ENCODE data around the gene HRG.

Gene HRG

GRCh38 chr3:186665625-186666188, at the start of gene HRG:
Gene HRG, plus strand, starts transcription at chr3:186666014. Its CDS starts 18 bp downstream, at chr3:186666032.
- Histone ChIP-seq H3K36me3 (ENCODE audit: insufficient read depth, low read length) (no peaks in the 10 kb centered on the region), H3K27me3 (ENCODE audit: insufficient read depth, low read length) (peaks cover 12% of the 10 kb centered on the region), H3K4me1 (ENCODE audit: insufficient read depth, low read length) (no peaks in the 10 kb centered on the region)

GRCh38 chr3:186616299-186616617, 49.6 kb upstream of the HRG start:
- Histone ChIP-seq H3K4me3 (ENCODE audit: low read length) (no peak overlapping the region), H3K4me1 (ENCODE audit: insufficient read depth, low read length) (no peaks in the 10 kb centered on the region), H2AFZ (ENCODE audit: low read depth, low read length) (no peak overlapping the region), H3K9me3 (ENCODE audit: low read length) (no peaks in the 10 kb centered on the region), H3K36me3 (ENCODE audit: insufficient read depth, low read length) (no peaks in the 10 kb centered on the region), H3K27me3 (ENCODE audit: insufficient read depth, low read length) (peaks cover 13% of the 10 kb centered on the region)

More at GRCh38 chr3:186665625-186666188, at the start of gene HRG:
- H3K4me3 ChIP-seq (ENCODE audit: low read length): no peak within 1 kb of the TSS
- H2AFZ ChIP-seq (ENCODE audit: low read depth, low read length): no peak within 1 kb of the TSS
- H3K9me3 ChIP-seq (ENCODE audit: low read length): no peaks in the 10 kb centered on the region

GRCh38 chr3:186617036-186617946, 48.5 kb upstream of the HRG start:
- H3K9me3 ChIP-seq (ENCODE audit: low read length): no peaks in the 10 kb centered on the region
- H3K4me3 ChIP-seq (ENCODE audit: low read length): no peak overlapping the region
- H3K36me3 ChIP-seq (ENCODE audit: insufficient read depth, low read length): no peaks in the 10 kb centered on the region
- H2AFZ ChIP-seq (ENCODE audit: low read depth, low read length): no peak overlapping the region
- no peaks in the 10 kb centered on the region for H3K4me1 ChIP-seq (ENCODE audit: insufficient read depth, low read length)
- H3K27me3 ChIP-seq (ENCODE audit: insufficient read depth, low read length): peaks cover 9% of the 10 kb centered on the region

- Histone ChIP-seq H3K4me3 (ENCODE audit: low read length) (no peak overlapping the region), H3K9me3 (ENCODE audit: low read length) (no peaks in the 10 kb centered on the region), H3K27me3 (ENCODE audit: insufficient read depth, low read length) (peaks cover 5% of the 10 kb centered on the region), H3K4me1 (ENCODE audit: insufficient read depth, low read length) (no peaks in the 10 kb centered on the region), H3K36me3 (ENCODE audit: insufficient read depth, low read length) (no peaks in the 10 kb centered on the region), H2AFZ (ENCODE audit: low read depth, low read length) (no peak overlapping the region)
These were observed 47.4 kb upstream of the HRG start for GRCh38 chr3:186618318-186618938.

GRCh38 chr3:186619787-186620212, 46.0 kb upstream of the HRG start:
- H3K27me3 ChIP-seq (ENCODE audit: insufficient read depth, low read length): peaks cover 5% of the 10 kb centered on the region
- H3K36me3 ChIP-seq (ENCODE audit: insufficient read depth, low read length): no peaks in the 10 kb centered on the region
- H3K9me3 ChIP-seq (ENCODE audit: low read length): no peaks in the 10 kb centered on the region
- H3K4me1 ChIP-seq (ENCODE audit: insufficient read depth, low read length): no peaks in the 10 kb centered on the region
- no peak overlapping the region for H2AFZ ChIP-seq (ENCODE audit: low read depth, low read length)
- H3K4me3 ChIP-seq (ENCODE audit: low read length): no peak overlapping the region

GRCh38 chr3:186620213-186621092, 45.4 kb upstream of the HRG start:
- no peaks in the 10 kb centered on the region for H3K4me1 ChIP-seq (ENCODE audit: insufficient read depth, low read length)
- no peaks in the 10 kb centered on the region for H3K9me3 ChIP-seq (ENCODE audit: low read length)
- no peak overlapping the region for H3K4me3 ChIP-seq (ENCODE audit: low read length)
- H3K27me3 ChIP-seq (ENCODE audit: insufficient read depth, low read length): peaks cover 5% of the 10 kb centered on the region
- H2AFZ ChIP-seq (ENCODE audit: low read depth, low read length): no peak overlapping the region
- no peaks in the 10 kb centered on the region for H3K36me3 ChIP-seq (ENCODE audit: insufficient read depth, low read length)

- Histone ChIP-seq H3K9me3 (ENCODE audit: low read length) (no peaks in the 10 kb centered on the region), H2AFZ (ENCODE audit: low read depth, low read length) (no peak overlapping the region)
These were observed 43.7 kb upstream of the HRG start for GRCh38 chr3:186621894-186622650.

GRCh38 chr3:186622651-186623310, 43.0 kb upstream of the HRG start:
- Histone ChIP-seq H3K4me3 (ENCODE audit: low read length) (no peak overlapping the region), H3K27me3 (ENCODE audit: insufficient read depth, low read length) (no peaks in the 10 kb centered on the region), H3K4me1 (ENCODE audit: insufficient read depth, low read length) (no peaks in the 10 kb centered on the region), H3K36me3 (ENCODE audit: insufficient read depth, low read length) (no peaks in the 10 kb centered on the region), H2AFZ (ENCODE audit: low read depth, low read length) (no peak overlapping the region), H3K9me3 (ENCODE audit: low read length) (no peaks in the 10 kb centered on the region)

More at GRCh38 chr3:186621894-186622650, 43.7 kb upstream of the HRG start:
- H3K36me3 ChIP-seq (ENCODE audit: insufficient read depth, low read length): no peaks in the 10 kb centered on the region
- no peak overlapping the region for H3K4me3 ChIP-seq (ENCODE audit: low read length)
- H3K27me3 ChIP-seq (ENCODE audit: insufficient read depth, low read length): peaks cover 5% of the 10 kb centered on the region
- H3K4me1 ChIP-seq (ENCODE audit: insufficient read depth, low read length): no peaks in the 10 kb centered on the region

GRCh38 chr3:186624598-186624997, 41.2 kb upstream of the HRG start:
- Histone ChIP-seq H3K9me3 (ENCODE audit: low read length) (no peaks in the 10 kb centered on the region), H3K4me3 (ENCODE audit: low read length) (no peak overlapping the region), H3K36me3 (ENCODE audit: insufficient read depth, low read length) (no peaks in the 10 kb centered on the region), H3K4me1 (ENCODE audit: insufficient read depth, low read length) (no peaks in the 10 kb centered on the region), H3K27me3 (ENCODE audit: insufficient read depth, low read length) (no peaks in the 10 kb centered on the region), H2AFZ (ENCODE audit: low read depth, low read length) (no peak overlapping the region)

- Histone ChIP-seq H3K36me3 (ENCODE audit: insufficient read depth, low read length) (no peaks in the 10 kb centered on the region), H2AFZ (ENCODE audit: low read depth, low read length) (no peak overlapping the region), H3K4me3 (ENCODE audit: low read length) (no peak overlapping the region), H3K27me3 (ENCODE audit: insufficient read depth, low read length) (no peaks in the 10 kb centered on the region), H3K9me3 (ENCODE audit: low read length) (no peaks in the 10 kb centered on the region), H3K4me1 (ENCODE audit: insufficient read depth, low read length) (no peaks in the 10 kb centered on the region)
These were observed 40.2 kb upstream of the HRG start for GRCh38 chr3:186625600-186626042.

- Histone ChIP-seq H2AFZ (ENCODE audit: low read depth, low read length) (no peak overlapping the region), H3K27me3 (ENCODE audit: insufficient read depth, low read length) (no peaks in the 10 kb centered on the region), H3K9me3 (ENCODE audit: low read length) (no peaks in the 10 kb centered on the region), H3K36me3 (ENCODE audit: insufficient read depth, low read length) (no peaks in the 10 kb centered on the region), H3K4me3 (ENCODE audit: low read length) (no peak overlapping the region), H3K4me1 (ENCODE audit: insufficient read depth, low read length) (no peaks in the 10 kb centered on the region)
These were observed 39.5 kb upstream of the HRG start for GRCh38 chr3:186626254-186626847.
